GM19099 (cell line): ENCODE results near the gene GOLGA8K.
"Not testable (repeated sequence)": the region's sequence is repeated elsewhere in the genome, so short reads cannot be mapped to it uniquely, and the experiment has no call there.

Experiments
- POLR2A ChIP-seq: IDR thresholded peaks from 3 replicates; pipeline ENCODE4 v1.6.1; 2011; ENCODE audit warnings: low read depth; ENCODE audit not compliant: insufficient read length; ENCODE audit errors: extremely low read depth

Gene GOLGA8K

GRCh38 chr15:32403192-32403591 lies at the start of gene GOLGA8K:
GOLGA8K (minus strand) TSS chr15:32403292; CDS start chr15:32403194, 98 bp downstream.
- not testable (repeated sequence) for TF ChIP-seq POLR2A
